SK-N-MC (cell line): ENCODE data around the gene SYNE1.

Experiments
- EZH2 ChIP-seq: fragments of 200-600 bp; sonication (generic); IDR thresholded peaks from one replicate; pipeline ENCODE4 v1.6.1; 2017; ENCODE audit warnings: antibody characterized with exemption
- FOXP2 ChIP-seq: optimal IDR thresholded peaks from 2 replicates; pipeline ENCODE3; 2011; ENCODE audit warnings: mild to moderate bottlenecking, moderate library complexity; ENCODE audit not compliant: insufficient read depth; ENCODE audit errors: extremely low read length, control extremely low read depth
- POLR2AphosphoS5 ChIP-seq: IDR thresholded peaks from 2 replicates; pipeline ENCODE4 v1.6.1; 2012; ENCODE audit warnings: mild to moderate bottlenecking, low read depth, low read length, borderline replicate concordance

GRCh38 chr6:152118224-152118623 is 518.9 kb downstream of the SYNE1 start:
- no peak for TF ChIP-seq EZH2
- no peak for TF ChIP-seq POLR2AphosphoS5
- TF ChIP-seq FOXP2: no peak
